B cell (primary cell): Measurements from ENCODE around the gene CLCF1.

Source experiments
- CTCF ChIP-seq: fragments of 200-600 bp; IDR thresholded peaks from one replicate; pipeline ENCODE4 v1.8.0; 2022; ENCODE audit warnings: antibody characterized with exemption, mild to moderate bottlenecking
- EZH2 ChIP-seq: IDR thresholded peaks from 2 replicates; pipeline ENCODE4 v1.6.1; 2012; ENCODE audit warnings: borderline replicate concordance, low read depth, mild to moderate bottlenecking, moderate library complexity, low read length; ENCODE audit not compliant: insufficient read depth, poor library complexity, severe bottlenecking

DNA sequence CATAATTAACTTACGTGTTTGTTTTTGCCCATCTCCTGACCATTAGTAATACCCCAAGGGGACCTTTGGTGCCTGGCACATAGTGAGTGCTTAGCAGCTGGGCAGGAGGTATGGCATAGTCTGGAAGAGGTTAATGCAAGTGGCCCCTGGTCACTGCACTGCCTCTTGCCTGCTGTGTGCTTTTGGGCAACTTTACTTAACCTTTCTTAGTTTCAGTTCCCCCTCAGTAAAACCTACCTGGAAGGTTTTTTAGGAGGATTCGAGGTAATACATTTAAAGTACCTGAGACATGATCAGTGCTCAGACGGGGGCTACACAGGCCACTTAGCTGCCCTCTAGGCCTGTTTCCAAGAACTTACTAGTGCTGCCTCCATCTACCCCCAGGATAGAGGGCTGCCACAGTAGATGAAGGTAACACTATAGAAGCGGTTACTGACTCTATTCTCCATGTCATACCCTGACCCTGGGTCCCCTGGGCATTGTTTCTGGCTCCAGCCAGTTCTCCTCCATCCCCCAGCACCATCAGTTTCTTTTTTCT lies 23.4 kb downstream of the CLCF1 start:
- TF ChIP-seq CTCF, result no peak
- TF ChIP-seq EZH2, result no peak
